Heart left ventricle (tissue), 16 donors: Measurements from ENCODE around the gene CYP11A1. TPM values are rescaled to one million over a fixed set of nuclear protein-coding genes. Genes with fewer than 3 reads are reported as not detected.

ENCODE experiments used
- ATAC-seq, 4 donors: fragments of 200-7000 bp; cut with Tn5 transposase; one replicate each; pipeline ENCODE4 v1.9.1; 2020 to 2022; ENCODE audit warnings: moderate library complexity in 4 of 4, mild to moderate bottlenecking in 3 of 4, moderate number of reproducible peaks in 1 of 4
- DNase-seq, 5 donors: peaks; one replicate each; pipeline ENCODE4 v3.0.0-alpha.2; 2020
- H3K27ac ChIP-seq, 12 donors: fragments of 200-600 bp; sonication (generic) in 4 of 12; one replicate each; pipeline versions ENCODE4 v1.5.0 to v1.8.0; 2016 to 2022; ENCODE audit warnings: mild to moderate bottlenecking in 2 of 12
- H3K27me3 ChIP-seq, 9 donors: fragments of 200-600 bp; sonication (generic) in 2 of 9; one replicate each; pipeline versions ENCODE4 v1.5.1 to v1.8.0; 2016 to 2022; ENCODE audit warnings: mild to moderate bottlenecking in 3 of 9
- H3K36me3 ChIP-seq, 9 donors: fragments of 200-600 bp; sonication (generic) in 2 of 9; one replicate each; pipeline versions ENCODE4 v1.5.0 to v1.8.0; 2018 to 2022; ENCODE audit warnings: mild to moderate bottlenecking in 2 of 9
- H3K4me1 ChIP-seq, 12 donors: fragments of 200-600 bp; sonication (generic) in 4 of 12; one replicate each; pipeline versions ENCODE4 v1.5.0 to v1.8.0; 2016 to 2022; ENCODE audit warnings: mild to moderate bottlenecking in 3 of 12
- H3K4me3 ChIP-seq, 12 donors: fragments of 200-600 bp; sonication (generic) in 4 of 12; one replicate each; pipeline versions ENCODE4 v1.5.0 to v1.8.0; 2017 to 2022; ENCODE audit warnings: mild to moderate bottlenecking in 9 of 12, moderate library complexity in 4 of 12
- H3K9me3 ChIP-seq, 12 donors: fragments of 200-600 bp; sonication (generic) in 4 of 12; one replicate each; pipeline versions ENCODE4 v1.5.0 to v1.8.0; 2016 to 2022; ENCODE audit warnings: mild to moderate bottlenecking in 1 of 12
- CTCF ChIP-seq, 12 donors: fragments of 200-600 bp; sonication (generic) in 4 of 12; IDR thresholded peaks; one replicate each; pipeline versions ENCODE4 v1.5.0 to v1.8.0; 2018 to 2022; ENCODE audit warnings: antibody characterized with exemption in 12 of 12, mild to moderate bottlenecking in 5 of 12
- POLR2A ChIP-seq, 2 donors: fragments of 450-650 bp; IDR thresholded peaks; one replicate each; pipeline ENCODE4 v1.6.1; 2017; ENCODE audit warnings: antibody characterized with exemption in 2 of 2, mild to moderate bottlenecking in 2 of 2, moderate library complexity in 2 of 2
- WGBS, 4 donors: extraction: QIAGEN DNeasy Blood & Tissue Kit in 2 of 4; methylation state at CpG; one replicate each; pipeline versions ENCODE4 v1.1.5 to v1.1.7; 2013 to 2018; 5-methylcytosine and 5-hydroxymethylcytosine counted together
- intact Hi-C, 10 donors: fragments of 100-400 bp; cut with DNase I; formaldehyde crosslinking; loops; one replicate each; pipeline versions ENCODE4 v1.11.1 to v1.14.2; 2022
- polyA plus RNA-seq, 2 donors: library from polyadenylated mRNA; stranded (reverse); fragments of 200-250 nt; gene quantifications; one replicate each; pipeline ENCODE4 v1.2.3, GENCODE V29; 2013
- total RNA-seq, 9 donors: library from RNA; depleted of rRNA in 2 of 9; stranded (reverse); fragments of >200 nt in 2 of 9; fragmentation: NEBNext Ultra II Directional in 3 of 9; extraction: Animal tissue kit (Norgen Biotek cat#: 25700) in 3 of 9; gene quantifications; one replicate each; pipeline versions ENCODE4 v1.1.0 to v1.2.4, GENCODE V29; 2016 to 2023
- donor health status: ischemic (EF 13 %, LVEDD 7.1; RV severe dilation, severe dysfunction).
- donor health status: healthy with polysubstance abuse.
- donor health status: DM: no; HTN: yes; CAD: no.
- donor health status: DM: no; HTN: no; CAD: no.
- donor health status: ischemic (EF 25% LVEDD 6.9; RV normal size, moderate dysfunction).
- donor health status: ischemic (EF 25% LVEDD 5.7; RV mildly dilated, moderate dysfunction).
- donor health status: healthy.
- donor health status: DM: yes; HTN: yes; CAD: no.
- donor health status: ischemic (EF 35%, LVEDD 5.7; RV mildly dilated, moderate dysfunction).
- donor health status: nonischemic (EF 11% LVEDD 7.7; RV severe dilation, severe dysfunction).
- donor health status: DM: yes; HTN: yes; CAD: no.
- donor health status: PGD.
- donor health status: ischemic (EF 29% LVEDD 5.4; RV normal size, mild dysfunction).
- donor health status: nonischemic (EF 23%, LVEDD 6.1; RV moderate dilation, normal function).

The CYP11A1 gene
- total and polyA plus RNA-seq, 11 donors, result 0.07 to 3.4 (median 0.87) TPM

- H3K4me1 ChIP-seq, result peaks cover 0 to 39% (median 1%) of the 10 kb centered on the region in 12 donors
- WGBS, 4 donors, result 94 to 97% (median 95%) methylated on average over 5 of the region's 5 CpGs
- H3K36me3 ChIP-seq, result no peaks in the 10 kb centered on the region
- no peak for DNase-seq
- intact Hi-C loops, result no loop called here
- no peak for ATAC-seq
- H3K4me3 ChIP-seq, result no peak overlapping the region
- TF ChIP-seq POLR2A (IDR thresholded peaks at IDR 0.05) (no peak), CTCF (IDR thresholded peaks at IDR 0.05) (no peak)
- no peak overlapping the region for H3K27ac ChIP-seq
- H3K27me3 ChIP-seq, result no peaks in the 10 kb centered on the region
- H3K9me3 ChIP-seq, result no peaks in the 10 kb centered on the region
These were observed 30.7 kb upstream of the CYP11A1 start for GRCh38 chr15:74398183-74398582.

- intact Hi-C loops, result no loop called here
- Histone ChIP-seq H3K9me3 (no peaks in the 10 kb centered on the region), H3K27me3 (no peaks in the 10 kb centered on the region), H3K4me1 (peaks cover 0 to 32% (median 0%) of the 10 kb centered on the region in 12 donors), H3K27ac (no peak overlapping the region), H3K36me3 (no peaks in the 10 kb centered on the region), H3K4me3 (no peak overlapping the region)
- ATAC-seq (no peak), DNase-seq (no peak)
- TF ChIP-seq POLR2A (IDR thresholded peaks at IDR 0.05), result no peak
- 90 to 98% (median 96%) methylated on average over 6 of the region's 6 CpGs for WGBS, 4 donors
These were observed 30.0 kb upstream of the CYP11A1 start for GRCh38 chr15:74397239-74398068.

- ATAC-seq, result no peak
- Histone ChIP-seq H3K36me3 (no peaks in the 10 kb centered on the region), H3K27ac (no peak overlapping the region), H3K4me3 (no peak overlapping the region), H3K9me3 (no peaks in the 10 kb centered on the region), H3K27me3 (no peaks in the 10 kb centered on the region), H3K4me1 (peaks cover 0 to 24% (median 0%) of the 10 kb centered on the region in 12 donors)
- TF ChIP-seq CTCF (IDR thresholded peaks at IDR 0.05) (no peak), POLR2A (IDR thresholded peaks at IDR 0.05) (no peak)
- 73 to 90% (median 77%) methylated on average over 2 to 9 of the region's 9 CpGs for WGBS, 4 donors
- intact Hi-C loops, result no loop called here
- no peak for DNase-seq
These were observed 29.2 kb upstream of the CYP11A1 start for GRCh38 chr15:74396445-74397238.

- DNase-seq (no peak), ATAC-seq (no peak)
- H3K27ac ChIP-seq, result no peak overlapping the region
- WGBS, 4 donors, result 91 to 93% (median 91%) methylated on average over 7 to 10 of the region's 10 CpGs
- H3K4me1 ChIP-seq, result peaks cover 0 to 20% (median 0%) of the 10 kb centered on the region in 12 donors
- intact Hi-C loops, result no loop called here
- H3K4me3 ChIP-seq, result no peak overlapping the region
- no peaks in the 10 kb centered on the region for H3K36me3 ChIP-seq
- no peaks in the 10 kb centered on the region for H3K27me3 ChIP-seq
- no peaks in the 10 kb centered on the region for H3K9me3 ChIP-seq
- TF ChIP-seq POLR2A (IDR thresholded peaks at IDR 0.05) (no peak), CTCF (IDR thresholded peaks at IDR 0.05) (no peak)
These were observed 28.6 kb upstream of the CYP11A1 start for GRCh38 chr15:74396146-74396438.
